Colon (tissue), 2 donors: Measurements from ENCODE around the gene CCDC81.
"Not testable (repeated sequence)": the region's sequence is repeated elsewhere in the genome, so short reads cannot be mapped to it uniquely, and the experiment has no call there.

Source experiments
- FAIRE-seq: peaks from 2 replicates; lab custom pipeline; 2012; peaks lifted over from hg19 to GRCh38; lab: Jason Lieb, UNC
- donor health status: control.
- donor health status: control.

Gene CCDC81

GRCh38 chr11:86388198-86388597 is 13.5 kb downstream of the CCDC81 start:
- FAIRE-seq, result no peak

GRCh38 chr11:86390487-86390886 is 15.8 kb downstream of the CCDC81 start:
- no peak for FAIRE-seq

- FAIRE-seq, result no peak
These were observed 20.4 kb downstream of the CCDC81 start for GRCh38 chr11:86395061-86395551.

GRCh38 chr11:86396396-86396795 is 21.7 kb downstream of the CCDC81 start:
- FAIRE-seq, result no peak

- no peak for FAIRE-seq
These were observed 22.7 kb downstream of the CCDC81 start for GRCh38 chr11:86397351-86397750.

- FAIRE-seq, result no peak
These were observed 23.4 kb downstream of the CCDC81 start for GRCh38 chr11:86398106-86398505.

GRCh38 chr11:86403458-86403857 is 28.8 kb downstream of the CCDC81 start:
- FAIRE-seq, result no peak

- no peak for FAIRE-seq
These were observed 34.2 kb downstream of the CCDC81 start for GRCh38 chr11:86408845-86409244.

- no peak for FAIRE-seq
These were observed 39.3 kb downstream of the CCDC81 start for GRCh38 chr11:86414032-86414431.

- FAIRE-seq, result no peak
These were observed 40.3 kb downstream of the CCDC81 start for GRCh38 chr11:86415026-86415425.

- FAIRE-seq, result no peak
These were observed 41.8 kb downstream of the CCDC81 start for GRCh38 chr11:86416494-86416893.

GRCh38 chr11:86416951-86417350 is 42.3 kb downstream of the CCDC81 start:
- not testable (repeated sequence) for FAIRE-seq

- FAIRE-seq, result no peak
These were observed 43.4 kb downstream of the CCDC81 start for GRCh38 chr11:86418106-86418505.

- FAIRE-seq, result no peak
These were observed 43.8 kb downstream of the CCDC81 start for GRCh38 chr11:86418513-86418912.

- FAIRE-seq, result no peak
These were observed 44.2 kb downstream of the CCDC81 start for GRCh38 chr11:86418917-86419316.

- FAIRE-seq, result no peak
These were observed 47.3 kb downstream of the CCDC81 start for GRCh38 chr11:86421946-86422345.

GRCh38 chr11:86422371-86422770 is 47.7 kb downstream of the CCDC81 start:
- FAIRE-seq, result no peak

- not testable (repeated sequence) for FAIRE-seq
These were observed 48.8 kb downstream of the CCDC81 start for GRCh38 chr11:86423488-86423887.

GRCh38 chr11:86427441-86427840 is 52.8 kb downstream of the CCDC81 start:
- no peak for FAIRE-seq

GRCh38 chr11:86431258-86431657 is 56.6 kb downstream of the CCDC81 start:
- no peak for FAIRE-seq

- not testable (repeated sequence) for FAIRE-seq
These were observed 58.8 kb downstream of the CCDC81 start for GRCh38 chr11:86433361-86434095.

- FAIRE-seq, result no peak
These were observed 61.0 kb downstream of the CCDC81 start for GRCh38 chr11:86435711-86436110.

GRCh38 chr11:86438685-86439084 is 64.0 kb downstream of the CCDC81 start:
- FAIRE-seq, result no peak

GRCh38 chr11:86440305-86440716 is 65.6 kb downstream of the CCDC81 start:
- FAIRE-seq, result no peak
